Activated T-cell treated with anti-CD3 and anti-CD28 coated beads, Interleukin-2, amount 50 U/mL, for 4 hours (primary cell): ENCODE data around the gene OR13C3. TPM values are rescaled to one million over a fixed set of nuclear protein-coding genes. Genes with fewer than 3 reads are reported as not detected.
"Not testable (repeated sequence)": the region's sequence is repeated elsewhere in the genome, so short reads cannot be mapped to it uniquely, and the experiment has no call there.

Source experiments
- ATAC-seq, 2 donors: fragments of 200-7000 bp; cut with Tn5 transposase; one replicate each; pipeline ENCODE4 v1.10.0; 2021
- DNase-seq: peaks from one replicate; pipeline ENCODE4 v3.0.0-alpha.2; 2020
- H3K27me3 Mint-ChIP-seq: one replicate; pipeline ENCODE4 v1.8.0; 2021; ENCODE audit warnings: low read depth, mixed read lengths
- H3K36me3 Mint-ChIP-seq: one replicate; pipeline ENCODE4 v1.8.0; 2022; ENCODE audit warnings: mixed read lengths; ENCODE audit not compliant: insufficient read depth
- H3K4me1 Mint-ChIP-seq: one replicate; pipeline ENCODE4 v1.8.0; 2021; ENCODE audit warnings: low read depth, mixed read lengths
- H3K4me3 Mint-ChIP-seq: one replicate; pipeline ENCODE4 v1.8.0; 2021; ENCODE audit warnings: mild to moderate bottlenecking, moderate library complexity, mixed read lengths
- H3K9me3 Mint-ChIP-seq: one replicate; pipeline ENCODE4 v1.8.0; 2021; ENCODE audit warnings: mixed read lengths
- total RNA-seq, 3 donors: library from RNA; stranded (reverse); gene quantifications; one replicate each; pipeline ENCODE4 v1.2.1, GENCODE V29; 2021

Gene OR13C3
- not detected for total RNA-seq

DNA sequence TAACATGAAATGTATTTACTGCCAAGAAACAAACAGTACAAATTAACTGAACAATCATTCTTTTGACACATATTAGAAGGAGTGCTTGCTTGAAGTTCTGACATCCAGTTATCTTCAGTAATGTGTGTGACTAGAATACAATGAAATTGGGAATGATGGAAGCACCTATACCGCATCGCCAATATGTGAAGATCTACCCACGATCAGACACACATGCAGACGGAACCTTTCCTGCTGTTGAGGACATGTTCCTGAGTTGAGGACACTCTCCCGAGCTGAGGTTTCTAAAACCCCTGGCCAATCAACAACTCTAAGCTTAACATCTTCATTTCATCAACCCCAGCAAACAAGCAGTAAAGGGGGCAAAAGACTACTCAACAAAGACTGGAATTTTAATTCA, at the start of gene OR13C3:
TSS of gene OR13C3 (minus strand) at position 101 of the 400 bp plus-strand sequence. CDS start 133 bp downstream, outside the sequence.
- H3K4me1 Mint-ChIP-seq = no peaks in the 10 kb centered on the region
- no peak for ATAC-seq
- no peak for DNase-seq
- H3K4me3 Mint-ChIP-seq = no peak within 1 kb of the TSS
- no peaks in the 10 kb centered on the region for H3K27me3 Mint-ChIP-seq
- no peaks in the 10 kb centered on the region for H3K9me3 Mint-ChIP-seq
- no peaks in the 10 kb centered on the region for H3K36me3 Mint-ChIP-seq

DNA sequence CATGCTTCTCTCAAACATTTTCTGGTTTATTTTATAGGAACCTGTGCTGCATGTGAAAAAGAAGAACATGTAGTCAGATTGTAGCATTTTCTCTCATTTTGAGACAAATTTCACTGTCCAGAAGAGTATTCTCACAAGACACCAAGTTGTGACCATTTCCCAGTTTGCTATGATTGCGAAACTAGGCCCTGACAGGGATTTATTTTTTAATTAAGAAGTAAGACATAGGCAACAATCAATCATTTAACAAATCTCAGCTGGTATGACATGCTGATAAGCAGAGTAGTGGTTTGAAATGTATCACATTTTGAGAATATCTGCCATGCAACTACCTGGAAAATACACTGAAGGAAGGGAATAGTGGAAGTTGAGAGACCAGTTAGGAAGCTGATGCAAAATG, 43.9 kb upstream of the OR13C3 start:
- ATAC-seq = no peak
- Mint-ChIP-seq H3K36me3 (no peaks in the 10 kb centered on the region), H3K27me3 (no peaks in the 10 kb centered on the region), H3K4me1 (no peaks in the 10 kb centered on the region), H3K4me3 (no peak overlapping the region), H3K9me3 (no peaks in the 10 kb centered on the region)
- DNase-seq = no peak

DNA sequence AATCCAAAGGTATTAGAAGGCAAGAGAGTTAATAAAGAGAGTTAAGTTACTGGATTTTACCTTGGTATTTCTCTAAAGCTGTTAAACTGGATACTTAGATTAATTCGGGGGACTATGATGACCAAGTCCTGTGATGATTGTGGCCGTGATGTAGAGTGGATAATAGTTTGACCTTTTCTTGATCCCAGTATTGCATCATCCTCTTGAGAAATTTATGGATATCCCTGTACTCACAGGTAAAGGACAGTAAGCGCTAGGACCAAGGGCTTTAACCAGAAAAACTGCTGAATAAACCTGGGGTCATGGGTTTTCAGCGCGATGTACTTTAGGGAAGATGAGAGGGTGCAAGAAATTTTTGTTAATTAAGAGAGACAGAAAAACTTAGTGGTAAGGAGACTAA, 40.6 kb upstream of the OR13C3 start:
- Mint-ChIP-seq H3K4me1 (no peaks in the 10 kb centered on the region), H3K4me3 (no peak overlapping the region), H3K9me3 (peaks cover 9% of the 10 kb centered on the region), H3K27me3 (no peaks in the 10 kb centered on the region), H3K36me3 (no peaks in the 10 kb centered on the region)
- DNase-seq (no peak), ATAC-seq (no peak)

DNA sequence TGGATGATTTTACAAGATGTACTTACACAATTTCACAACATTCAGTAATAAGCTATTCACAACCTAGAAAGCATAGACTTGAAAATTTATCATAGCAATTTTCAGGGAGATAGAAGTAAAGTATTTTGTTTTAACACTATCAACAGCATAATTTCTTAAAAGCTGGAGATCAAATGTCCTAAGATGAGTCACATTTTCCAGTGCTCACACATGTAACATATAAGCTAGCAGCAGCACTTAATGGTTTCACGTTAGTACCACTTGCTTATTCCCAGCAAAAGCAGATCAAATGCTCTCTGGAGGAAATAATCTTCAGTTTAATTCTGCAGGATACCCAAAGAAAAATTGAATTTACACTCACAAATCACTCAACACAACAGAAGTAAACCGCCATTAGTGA, 38.8 kb upstream of the OR13C3 start:
- DNase-seq = no peak
- ATAC-seq = no peak
- H3K36me3 Mint-ChIP-seq = no peaks in the 10 kb centered on the region
- no peaks in the 10 kb centered on the region for H3K27me3 Mint-ChIP-seq
- no peaks in the 10 kb centered on the region for H3K4me1 Mint-ChIP-seq
- H3K9me3 Mint-ChIP-seq = peaks cover 15% of the 10 kb centered on the region
- no peak overlapping the region for H3K4me3 Mint-ChIP-seq

DNA sequence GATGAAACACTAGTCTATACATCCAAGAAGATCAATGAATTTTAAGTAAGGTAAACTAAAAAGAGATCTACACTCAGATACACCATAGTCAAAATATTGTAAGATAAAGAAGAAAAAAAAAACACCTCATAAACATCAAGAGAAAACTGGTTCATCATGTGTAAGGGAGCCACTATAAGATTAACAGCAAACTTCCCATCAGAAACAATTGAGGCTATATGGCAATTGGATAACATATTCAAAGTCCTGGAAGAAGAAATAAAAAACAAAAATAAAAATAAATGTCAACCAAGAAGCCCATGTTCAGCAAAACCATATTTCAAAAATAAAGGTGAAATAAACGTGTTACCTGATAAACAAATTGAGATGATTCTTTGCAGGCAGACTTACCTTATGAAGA, 36.0 kb upstream of the OR13C3 start:
- H3K27me3 Mint-ChIP-seq = no peaks in the 10 kb centered on the region
- H3K36me3 Mint-ChIP-seq = no peaks in the 10 kb centered on the region
- H3K9me3 Mint-ChIP-seq = peaks cover 15% of the 10 kb centered on the region
- H3K4me1 Mint-ChIP-seq = no peaks in the 10 kb centered on the region
- ATAC-seq (no peak), DNase-seq (no peak)
- no peak overlapping the region for H3K4me3 Mint-ChIP-seq

DNA sequence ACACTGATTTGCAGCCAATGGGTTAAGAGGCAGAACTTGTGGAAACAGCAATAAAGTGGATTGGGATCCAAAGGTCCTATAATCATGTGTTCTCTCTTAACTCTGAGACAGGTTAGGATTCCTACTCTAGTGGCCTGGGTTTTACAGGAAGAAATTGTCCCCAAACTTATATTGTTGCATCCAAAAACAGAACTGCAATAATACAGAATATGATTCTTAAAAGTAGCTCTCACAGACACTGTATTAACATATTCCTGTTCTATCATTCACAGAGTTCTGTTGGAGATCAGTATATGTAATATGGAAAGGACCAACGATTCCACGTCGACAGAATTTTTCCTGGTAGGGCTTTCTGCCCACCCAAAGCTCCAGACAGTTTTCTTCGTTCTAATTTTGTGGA, 32.2 kb upstream of the OR13C3 start, which contains the start of gene OR13C8:
TSS of gene OR13C8 (plus strand) at position 301 of the 400 bp plus-strand sequence. CDS start at position 301, 0 bp downstream.
- Mint-ChIP-seq H3K36me3 (no peaks in the 10 kb centered on the region), H3K4me3 (no peak within 1 kb of the TSS)
- no peak for ATAC-seq

DNA sequence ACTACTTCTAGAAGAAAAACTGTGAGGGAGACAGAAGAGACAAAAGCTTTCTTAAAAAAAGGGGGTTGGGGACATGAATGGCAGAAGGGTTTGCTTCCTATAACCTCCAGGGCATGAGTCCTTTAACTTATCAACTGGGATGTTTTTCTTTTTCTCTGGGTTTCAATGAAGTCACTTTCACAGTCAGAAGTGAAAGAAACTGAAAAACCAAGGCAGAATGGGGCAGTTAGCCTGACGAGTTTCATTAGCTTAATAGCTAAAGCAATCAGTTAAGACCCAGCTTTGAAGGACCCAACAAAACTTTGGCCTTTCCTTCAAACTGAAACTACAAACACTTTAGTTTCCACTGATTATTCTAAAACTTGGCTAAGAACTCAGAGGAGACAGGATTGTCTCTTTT, 27.7 kb upstream of the OR13C3 start:
- DNase-seq (no peak), ATAC-seq (no peak)
- Mint-ChIP-seq H3K27me3 (no peaks in the 10 kb centered on the region), H3K4me1 (no peaks in the 10 kb centered on the region), H3K4me3 (no peak overlapping the region), H3K9me3 (no peaks in the 10 kb centered on the region), H3K36me3 (no peaks in the 10 kb centered on the region)

More for the DNA sequence above, 32.2 kb upstream of the OR13C3 start, which contains the start of gene OR13C8:
- H3K4me1 Mint-ChIP-seq = no peaks in the 10 kb centered on the region
- peaks cover 15% of the 10 kb centered on the region for H3K9me3 Mint-ChIP-seq
- no peaks in the 10 kb centered on the region for H3K27me3 Mint-ChIP-seq
- DNase-seq = no peak

DNA sequence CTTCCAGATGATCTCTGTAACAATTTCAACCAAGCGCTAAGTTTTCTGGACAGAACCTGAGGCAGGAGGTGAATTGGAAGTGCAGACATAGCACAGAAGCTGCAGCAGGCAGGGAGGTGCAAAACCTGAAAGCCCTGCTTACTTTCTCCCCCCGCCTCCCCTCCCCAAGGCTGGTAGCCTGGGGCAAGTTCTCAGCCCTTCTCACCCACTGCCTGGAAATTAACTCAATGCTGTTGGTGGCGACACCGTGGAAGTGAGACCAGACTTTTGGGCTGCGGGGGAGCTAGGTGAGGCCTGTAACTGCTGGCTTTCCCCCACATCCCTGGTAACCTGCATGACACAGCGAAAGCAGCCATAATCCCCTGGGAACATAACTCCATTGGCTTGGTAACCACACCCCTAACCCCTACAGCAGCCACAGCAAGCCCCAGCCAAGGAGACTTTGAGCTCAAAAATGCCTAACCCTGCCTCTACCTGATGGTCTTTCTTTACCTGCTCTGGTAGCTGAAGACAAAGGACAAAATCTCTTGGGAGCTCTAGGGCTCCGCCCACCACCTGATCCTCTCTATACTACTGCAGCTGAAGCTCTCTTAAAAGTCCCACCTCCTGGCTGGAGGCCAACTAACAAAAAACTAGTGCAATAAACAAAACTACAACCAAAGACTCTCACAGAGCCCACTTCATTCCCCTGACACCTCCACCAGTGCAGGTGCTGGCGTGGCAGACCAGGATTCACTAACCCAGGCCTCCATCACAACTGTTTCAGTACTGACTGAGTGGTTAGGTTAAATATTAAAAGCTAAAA, 20.4 kb upstream of the OR13C3 start:
- DNase-seq (no peak), ATAC-seq (no peak)
- H3K27me3 Mint-ChIP-seq = peaks cover 1% of the 10 kb centered on the region
- H3K9me3 Mint-ChIP-seq = peaks cover 9% of the 10 kb centered on the region
- no peak overlapping the region for H3K4me3 Mint-ChIP-seq
- H3K36me3 Mint-ChIP-seq = no peaks in the 10 kb centered on the region
- no peaks in the 10 kb centered on the region for H3K4me1 Mint-ChIP-seq

DNA sequence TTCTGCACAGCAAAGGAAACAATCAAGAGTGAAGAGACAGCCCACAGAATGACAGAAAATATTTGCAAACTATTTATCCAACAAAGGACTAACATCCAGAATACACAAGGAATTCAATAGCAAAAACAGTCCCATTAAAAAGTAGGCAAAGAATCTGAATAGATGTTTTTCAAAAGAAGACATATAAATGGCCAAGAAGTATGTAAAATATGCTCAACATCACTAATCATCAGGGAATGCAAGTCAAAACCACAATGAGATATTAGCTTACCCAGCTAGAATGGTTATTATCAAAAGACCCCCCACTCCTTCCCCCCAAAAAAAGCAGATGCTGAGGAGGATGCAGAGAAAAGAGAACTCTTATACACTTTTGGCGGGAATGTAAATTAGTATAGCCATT, 18.9 kb upstream of the OR13C3 start:
- Mint-ChIP-seq H3K4me3 (no peak overlapping the region), H3K9me3 (peaks cover 9% of the 10 kb centered on the region)

DNA sequence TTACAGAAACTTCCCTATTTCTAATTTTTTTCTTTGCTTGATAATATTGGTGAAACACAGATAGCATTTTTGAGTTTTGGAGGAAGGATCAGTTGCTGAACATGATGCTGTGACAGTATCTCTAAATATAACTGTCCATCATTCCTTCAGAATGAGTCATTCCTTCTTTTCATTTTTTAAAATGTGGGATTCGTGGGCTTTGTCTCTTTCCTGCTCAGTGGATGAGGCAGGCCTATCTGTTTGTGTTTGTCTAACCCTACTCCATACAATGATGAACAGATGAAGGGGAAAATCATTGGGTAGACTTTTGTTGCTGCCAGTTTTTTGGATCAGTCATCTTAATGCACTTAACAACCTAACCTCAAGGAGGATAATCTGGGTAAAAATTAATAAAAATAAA, 16.6 kb upstream of the OR13C3 start:
- Mint-ChIP-seq H3K9me3 (peaks cover 5% of the 10 kb centered on the region), H3K36me3 (no peaks in the 10 kb centered on the region), H3K27me3 (peaks cover 1% of the 10 kb centered on the region), H3K4me3 (no peak overlapping the region), H3K4me1 (no peaks in the 10 kb centered on the region)
- ATAC-seq (no peak), DNase-seq (no peak)

More for the DNA sequence above, 18.9 kb upstream of the OR13C3 start:
- Mint-ChIP-seq H3K27me3 (peaks cover 1% of the 10 kb centered on the region), H3K4me1 (no peaks in the 10 kb centered on the region), H3K36me3 (no peaks in the 10 kb centered on the region)
- no peak for DNase-seq
- no peak for ATAC-seq

DNA sequence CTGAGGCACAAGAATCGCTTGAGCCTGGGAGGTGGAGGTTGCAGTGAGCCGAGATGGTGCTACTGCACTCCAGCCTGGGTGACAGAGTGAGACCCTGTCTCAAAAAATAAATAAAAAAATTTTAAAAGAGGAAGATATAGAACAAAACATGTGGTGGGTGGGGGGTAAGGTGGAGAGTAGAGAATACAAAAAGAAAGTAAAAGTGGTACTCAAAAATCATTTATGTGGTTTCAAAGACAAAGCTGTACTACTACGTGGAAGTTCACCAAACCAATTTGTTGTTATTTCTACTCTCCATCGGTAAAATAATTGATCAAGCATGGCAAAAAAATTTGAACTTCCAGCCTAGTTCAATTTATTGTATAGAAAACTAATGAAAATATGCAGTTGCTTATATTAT, 8.0 kb upstream of the OR13C3 start:
- no peak overlapping the region for H3K4me3 Mint-ChIP-seq
- ATAC-seq (no peak), DNase-seq (no peak)
- no peaks in the 10 kb centered on the region for H3K36me3 Mint-ChIP-seq
- no peaks in the 10 kb centered on the region for H3K27me3 Mint-ChIP-seq
- H3K9me3 Mint-ChIP-seq = no peaks in the 10 kb centered on the region
- H3K4me1 Mint-ChIP-seq = no peaks in the 10 kb centered on the region

DNA sequence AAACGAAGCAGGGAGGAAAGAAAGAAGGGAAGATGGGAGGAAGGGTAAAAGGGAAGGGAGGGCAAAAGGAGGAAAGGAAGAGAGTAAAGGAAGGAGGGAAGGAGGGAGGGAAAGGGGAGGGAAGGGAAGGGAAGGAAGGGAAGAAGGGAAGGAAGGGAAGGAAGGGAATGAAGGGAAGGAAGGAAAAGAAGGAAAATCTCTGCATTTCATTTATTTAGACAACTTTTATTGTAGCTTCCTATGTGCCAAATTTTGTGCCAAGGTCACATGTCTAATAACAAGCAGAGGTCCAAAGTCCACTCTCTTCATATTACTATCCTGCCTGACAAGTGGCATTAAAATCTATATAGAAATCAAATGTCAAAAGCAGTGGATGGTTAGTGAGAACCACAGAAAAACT, 2.6 kb upstream of the OR13C3 start:
- Mint-ChIP-seq H3K27me3 (no peaks in the 10 kb centered on the region), H3K9me3 (no peaks in the 10 kb centered on the region), H3K4me3 (no peak overlapping the region), H3K36me3 (no peaks in the 10 kb centered on the region), H3K4me1 (no peaks in the 10 kb centered on the region)
- DNase-seq = no peak
- no peak for ATAC-seq

DNA sequence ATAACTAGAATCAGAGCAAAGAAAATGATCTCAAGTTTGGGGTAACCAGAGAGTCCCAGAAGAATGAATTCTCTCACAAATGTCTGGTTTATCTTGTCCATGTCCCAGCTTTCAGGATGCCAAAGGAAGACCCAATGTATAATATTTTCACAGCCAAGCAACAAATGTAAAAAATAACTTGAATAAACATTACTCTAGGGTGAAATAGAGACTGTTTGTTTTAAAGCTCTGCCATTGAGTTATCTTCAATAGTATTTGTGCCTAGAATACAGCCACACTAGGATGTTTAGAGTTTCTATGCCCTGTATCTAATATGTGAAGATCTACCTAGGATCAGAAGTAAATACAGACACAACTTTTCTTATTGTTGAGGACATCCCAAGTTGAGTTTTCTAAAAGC, 9.5 kb downstream of the OR13C3 start, which contains the start of gene OR13C4:
TSS of gene OR13C4 (minus strand) at position 101 of the 400 bp plus-strand sequence. CDS start at position 101, 0 bp downstream.
- H3K4me3 Mint-ChIP-seq = no peak within 1 kb of the TSS
- DNase-seq = no peak
- no peaks in the 10 kb centered on the region for H3K4me1 Mint-ChIP-seq
- no peak for ATAC-seq
- H3K9me3 Mint-ChIP-seq = peaks cover 5% of the 10 kb centered on the region
- H3K36me3 Mint-ChIP-seq = no peaks in the 10 kb centered on the region
- H3K27me3 Mint-ChIP-seq = no peaks in the 10 kb centered on the region

DNA sequence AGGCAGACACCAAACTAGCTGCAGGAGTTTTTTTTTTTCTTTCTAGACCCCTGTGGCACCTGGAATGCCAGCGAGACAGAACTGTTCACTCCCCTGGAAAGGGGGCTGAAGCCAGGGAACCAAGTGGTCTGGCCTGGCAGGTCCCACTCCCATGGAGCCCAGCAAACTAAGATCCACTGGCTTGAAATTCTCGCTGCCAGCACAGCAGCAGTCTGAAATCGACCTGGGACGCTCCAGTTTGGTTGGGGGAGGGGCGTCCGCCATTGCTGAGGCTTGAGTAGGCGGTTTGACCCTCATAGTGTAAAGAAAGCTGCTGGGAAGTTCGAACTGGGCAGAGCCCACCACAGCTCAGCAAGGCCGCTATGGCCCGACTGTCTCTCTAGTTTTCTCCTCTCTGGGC, 16.4 kb downstream of the OR13C3 start:
- ATAC-seq, H3K4me1 Mint-ChIP-seq, H3K4me3 Mint-ChIP-seq: not testable (repeated sequence)

DNA sequence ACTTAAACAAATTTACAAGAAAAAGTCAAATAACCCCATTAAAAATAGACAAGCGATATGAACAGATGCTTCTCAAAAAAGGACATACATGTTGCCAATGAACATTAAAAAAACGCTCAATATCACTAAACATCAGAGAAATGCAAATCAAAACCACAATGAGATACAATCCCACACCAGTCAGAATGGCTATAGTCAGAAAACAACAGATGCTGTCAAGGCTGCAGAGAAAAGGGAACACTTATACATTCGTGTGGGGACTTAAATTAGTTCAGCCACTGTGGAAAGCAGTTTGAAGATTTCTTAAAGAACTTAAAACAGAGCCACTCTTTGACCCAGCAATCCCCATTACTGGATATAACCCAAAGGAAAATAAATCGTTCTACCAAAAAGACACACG, 21.8 kb downstream of the OR13C3 start:
- Mint-ChIP-seq H3K4me1 (no peaks in the 10 kb centered on the region), H3K4me3 (no peak overlapping the region), H3K9me3 (peaks cover 3% of the 10 kb centered on the region), H3K27me3 (no peaks in the 10 kb centered on the region), H3K36me3 (no peaks in the 10 kb centered on the region)
- no peak for ATAC-seq
- no peak for DNase-seq

More for the DNA sequence above, 16.4 kb downstream of the OR13C3 start:
- not testable (repeated sequence) for H3K27me3 Mint-ChIP-seq, H3K36me3 Mint-ChIP-seq, DNase-seq, H3K9me3 Mint-ChIP-seq
